Ureter (tissue), 1 donor: ENCODE measurements around the gene PRCP. TPM values are rescaled to one million over a fixed set of nuclear protein-coding genes. Genes with fewer than 3 reads are reported as not detected.
"Not testable (repeated sequence)": the region's sequence is repeated elsewhere in the genome, so short reads cannot be mapped to it uniquely, and the experiment has no call there.

Experiments
- DNase-seq: peaks from one replicate; pipeline ENCODE4 v3.0.0-alpha.2; 2020; ENCODE audit warnings: low spot score
- total RNA-seq: library from RNA; stranded (reverse); gene quantifications from one replicate; pipeline ENCODE4 v1.2.4, GENCODE V29; 2023
- donor health status: DM: yes; HTN: yes; CAD: no.

The PRCP gene
- total RNA-seq, 1 donor from 2014 or later, result 92.6 TPM

DNA sequence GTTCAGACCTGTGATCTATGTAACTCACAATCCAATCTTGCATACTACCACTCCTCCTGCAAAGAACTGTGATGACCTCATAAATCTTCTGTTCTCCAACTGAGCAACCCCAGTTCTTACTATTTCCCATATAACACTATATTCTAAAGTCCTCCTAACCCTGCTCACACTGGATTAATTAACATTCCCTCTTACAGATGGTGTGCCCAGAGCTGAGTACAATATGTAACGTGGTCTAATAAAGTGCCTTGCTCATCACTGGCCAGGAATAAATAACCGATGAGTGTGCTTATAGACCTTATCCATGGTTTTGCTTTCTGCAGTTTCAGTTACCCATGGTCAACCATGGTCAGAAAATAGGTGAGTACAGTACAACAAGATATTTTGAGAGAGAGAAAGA is 28.6 kb downstream of the PRCP start:
- no peak for DNase-seq

DNA sequence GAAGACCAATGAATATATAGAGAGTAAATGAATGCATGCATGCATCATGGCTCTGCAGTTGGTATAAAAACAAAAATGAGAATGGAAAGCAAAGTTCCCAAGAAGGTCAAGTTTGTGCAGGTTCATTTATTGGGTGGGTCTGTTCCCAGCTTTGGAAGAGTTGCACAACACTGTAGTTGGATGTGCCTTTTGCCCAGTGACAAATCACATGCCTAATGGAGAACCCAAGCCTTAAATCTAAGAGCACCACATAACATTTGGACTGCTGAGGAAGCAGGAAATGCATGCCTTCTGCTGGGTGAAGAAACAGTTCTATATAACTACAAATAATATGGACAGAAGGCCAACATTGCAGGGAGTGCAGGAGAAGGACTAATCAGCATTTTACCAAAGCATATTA is 30.6 kb downstream of the PRCP start:
- peak; percentile 54 for DNase-seq

DNA sequence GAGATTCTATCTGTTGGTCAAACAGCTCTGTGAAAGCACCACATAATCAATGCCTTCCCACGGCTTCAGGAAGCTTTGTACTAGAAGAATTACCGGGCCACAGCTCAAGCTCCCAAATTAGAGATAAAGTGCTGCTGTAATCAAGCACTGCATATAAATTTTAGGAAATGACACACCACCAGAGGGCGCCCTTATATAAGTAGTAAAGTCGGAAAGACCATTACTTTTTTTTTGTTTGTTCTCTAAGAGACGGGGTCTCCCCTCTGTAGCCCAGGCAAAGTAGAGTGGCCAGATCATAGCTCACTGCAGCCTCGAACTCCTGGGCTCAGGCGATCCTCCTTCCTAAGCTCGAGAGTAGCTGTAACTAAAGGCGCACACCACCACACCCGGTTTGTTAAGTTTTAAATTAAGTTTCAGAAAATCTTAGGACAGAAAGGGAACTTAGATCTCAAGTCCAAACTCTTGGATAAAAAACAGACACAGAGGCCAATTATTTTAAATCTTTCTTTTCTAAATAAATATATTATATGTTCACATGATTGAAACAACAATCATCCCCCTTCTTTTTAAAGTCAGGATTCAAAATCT is 32.6 kb downstream of the PRCP start:
- DNase-seq, result peak; percentile 88

DNA sequence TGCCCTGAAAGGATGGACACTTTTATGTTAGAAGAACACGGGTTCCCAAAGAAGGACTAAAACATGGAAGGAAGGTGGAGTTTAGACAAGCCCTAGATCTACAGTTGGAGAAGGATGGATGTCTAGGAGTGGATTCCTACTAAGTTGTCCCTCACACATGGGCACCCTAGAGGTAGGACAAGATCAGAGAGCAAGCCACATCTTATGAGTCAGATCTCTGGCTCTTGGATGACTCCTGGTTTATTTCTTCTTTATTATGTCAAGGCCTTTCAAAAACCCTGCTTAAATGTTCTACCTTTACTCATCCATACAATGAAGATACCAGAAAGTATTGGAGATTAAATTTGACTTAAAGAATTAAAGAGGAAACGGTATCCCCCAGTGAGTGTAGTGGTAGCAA is 34.4 kb downstream of the PRCP start:
- no peak for DNase-seq

DNA sequence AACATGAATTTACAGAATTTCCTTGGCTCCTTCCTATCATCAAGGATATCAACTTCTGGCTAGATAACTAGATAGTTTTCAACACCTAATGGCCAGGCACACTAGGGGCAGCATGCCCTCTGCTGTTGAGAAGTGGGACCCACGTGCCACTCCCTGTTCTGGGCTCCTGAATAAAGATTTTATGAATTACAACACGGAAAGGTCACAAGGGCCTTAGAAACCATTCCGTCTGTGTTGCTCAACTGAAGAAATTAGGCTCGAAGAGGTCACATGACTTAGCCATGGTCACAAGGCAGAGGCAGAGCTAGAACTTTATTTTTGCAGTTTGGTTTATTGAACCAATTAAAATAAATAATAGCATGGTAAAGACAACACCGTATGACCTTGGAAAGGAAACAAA is 36.0 kb downstream of the PRCP start:
- peak; percentile 76 for DNase-seq

DNA sequence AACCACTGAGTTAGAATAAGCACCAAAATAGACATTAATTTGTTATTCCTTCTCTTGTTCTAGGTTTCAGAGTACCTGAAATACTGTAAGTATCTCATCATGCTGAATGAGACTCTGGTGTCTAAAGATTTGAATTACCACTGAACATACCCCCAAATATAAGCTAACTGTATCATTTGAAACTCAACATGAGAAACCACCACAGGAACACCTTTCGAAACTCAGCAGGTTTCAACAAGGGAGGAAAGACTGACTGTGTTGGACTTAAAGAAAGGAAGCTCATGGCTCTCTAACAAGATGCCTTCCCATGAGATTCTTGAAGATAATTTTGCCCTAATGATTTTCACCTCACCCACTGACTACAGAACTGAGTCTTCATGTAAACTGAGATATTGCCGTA is 37.0 kb downstream of the PRCP start:
- no peak for DNase-seq

DNA sequence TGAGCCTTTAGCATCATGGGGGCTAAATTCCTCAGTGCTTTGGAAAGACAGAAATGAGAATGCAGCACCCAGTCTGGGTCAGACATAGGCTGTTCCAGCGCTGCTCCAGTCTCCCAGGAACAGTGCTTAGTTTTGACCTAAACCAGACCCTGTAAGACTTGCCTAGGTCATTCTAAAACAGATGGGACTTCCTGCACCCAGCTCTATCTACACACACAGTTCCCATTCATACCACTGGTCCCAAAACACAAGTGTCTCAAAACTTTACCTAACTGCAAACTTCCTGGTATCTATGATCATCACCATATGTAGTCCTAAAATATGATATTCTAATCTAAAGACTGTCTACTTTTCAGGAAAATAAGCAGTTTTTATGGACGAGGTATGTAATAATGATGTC is 37.9 kb downstream of the PRCP start:
- no peak for DNase-seq

DNA sequence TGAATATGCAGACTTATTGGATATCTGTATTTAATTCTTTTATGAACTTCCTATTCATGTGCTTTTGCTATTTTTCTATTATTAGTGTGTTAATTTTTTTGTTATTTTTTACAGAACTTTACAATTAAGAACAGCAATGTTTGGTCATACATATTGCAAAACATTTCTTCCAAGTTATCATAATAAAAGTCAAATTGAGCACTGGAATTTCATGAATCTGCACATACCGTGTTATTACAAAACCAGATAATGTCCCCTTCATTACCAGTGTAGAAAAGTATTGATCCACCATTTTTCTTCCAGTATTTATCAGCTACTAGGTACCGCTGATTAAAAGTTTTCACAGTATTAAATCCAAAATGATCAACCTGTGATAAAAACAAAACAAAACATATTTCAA is 40.5 kb downstream of the PRCP start:
- no peak for DNase-seq

DNA sequence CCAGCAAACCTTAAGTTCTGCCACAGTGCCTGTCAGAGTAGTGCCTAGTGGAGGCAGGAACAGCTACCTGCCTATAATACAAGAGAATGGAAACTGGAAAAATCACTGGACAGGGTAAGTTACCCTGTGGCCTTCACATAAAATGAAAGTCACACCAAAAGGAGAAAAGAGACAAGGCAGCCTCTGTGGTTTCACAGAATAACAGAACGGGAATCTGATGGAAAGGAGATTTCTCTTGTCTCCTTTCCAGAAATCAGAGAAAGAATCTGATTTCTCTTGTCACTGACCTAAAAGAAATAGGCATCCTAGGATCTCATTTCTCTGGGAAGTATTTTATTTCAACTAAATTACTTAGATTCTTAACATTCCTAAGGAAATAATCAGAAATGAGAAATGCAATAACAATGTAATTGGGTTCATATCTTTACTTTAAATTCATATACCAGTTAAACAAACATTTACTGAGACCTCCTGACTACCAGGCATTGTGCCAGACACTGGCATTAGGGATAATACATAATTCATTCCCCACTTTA is 41.6 kb downstream of the PRCP start:
- no peak for DNase-seq

DNA sequence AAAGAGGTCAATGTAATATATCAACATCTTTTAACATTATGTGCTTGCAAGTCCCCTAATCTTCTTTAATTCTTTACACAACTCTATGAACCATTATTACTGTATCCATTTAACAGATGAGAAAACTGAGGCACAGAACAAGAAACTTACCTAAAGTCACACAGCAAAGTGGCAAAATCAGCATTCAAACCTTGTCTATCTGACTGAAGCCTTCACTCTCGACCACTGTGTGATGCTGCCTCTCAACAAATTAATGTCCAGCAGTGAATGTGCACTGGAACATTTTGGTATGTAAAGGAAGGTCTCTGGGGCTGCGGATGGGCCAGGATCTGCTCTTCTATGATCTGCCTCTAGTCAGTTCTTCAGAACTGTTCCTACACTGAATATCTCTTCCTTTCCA is 42.1 kb downstream of the PRCP start:
- DNase-seq, result no peak

DNA sequence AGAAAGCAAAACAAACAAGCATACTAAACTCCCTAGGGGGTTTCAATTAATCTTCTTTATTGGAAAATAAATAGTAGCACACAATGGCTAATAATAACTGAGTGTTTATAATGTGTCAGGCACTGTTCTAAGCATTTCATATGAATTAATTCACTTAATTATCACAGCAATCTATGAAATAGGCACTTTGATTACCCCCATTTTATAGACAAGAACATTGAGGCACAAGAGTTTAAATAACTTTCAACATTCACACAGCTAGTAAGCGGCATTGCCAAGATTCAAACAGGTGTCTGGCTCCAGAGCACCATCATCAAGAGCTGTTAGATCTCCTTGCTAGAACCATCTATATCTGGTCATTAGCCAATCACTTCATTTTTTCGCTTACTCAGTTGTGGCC is 43.1 kb downstream of the PRCP start:
- no peak for DNase-seq

DNA sequence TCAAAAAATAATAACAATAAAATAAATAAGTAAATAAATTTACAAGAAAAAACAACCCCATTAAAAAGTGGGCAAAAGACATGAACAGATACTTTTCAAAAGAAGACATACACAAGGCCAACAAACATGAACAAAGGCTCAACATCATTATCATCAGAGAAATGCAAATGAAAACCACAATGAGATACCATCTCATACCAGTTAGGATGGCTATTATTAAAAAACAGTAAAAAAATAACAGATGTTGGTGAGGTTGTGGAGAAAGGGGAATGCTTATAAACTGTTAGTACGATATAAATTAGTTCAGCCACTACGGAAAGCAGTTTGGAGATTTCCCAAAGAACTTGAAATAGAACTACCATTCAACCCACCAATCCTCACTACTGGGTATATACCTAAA is 44.6 kb downstream of the PRCP start:
- no peak for DNase-seq

DNA sequence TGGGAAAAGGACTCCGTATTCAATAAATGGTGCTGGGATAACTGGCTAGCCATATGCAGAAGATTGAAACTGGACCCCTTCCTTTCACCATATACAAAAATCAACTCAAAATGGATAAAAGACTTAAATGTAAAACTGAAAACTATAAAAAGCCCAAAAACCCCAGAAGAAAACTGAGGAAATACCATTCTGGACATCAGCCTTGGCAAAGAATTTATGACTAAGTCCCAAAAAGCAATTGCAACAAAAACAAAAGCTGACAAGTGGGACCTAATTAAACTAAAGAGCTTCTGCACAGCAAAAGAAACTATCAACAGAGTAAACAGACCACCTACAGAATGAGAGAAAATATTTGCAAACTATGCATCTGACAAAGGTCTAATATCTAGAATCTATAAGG is 45.3 kb downstream of the PRCP start:
- DNase-seq, result not testable (repeated sequence)

DNA sequence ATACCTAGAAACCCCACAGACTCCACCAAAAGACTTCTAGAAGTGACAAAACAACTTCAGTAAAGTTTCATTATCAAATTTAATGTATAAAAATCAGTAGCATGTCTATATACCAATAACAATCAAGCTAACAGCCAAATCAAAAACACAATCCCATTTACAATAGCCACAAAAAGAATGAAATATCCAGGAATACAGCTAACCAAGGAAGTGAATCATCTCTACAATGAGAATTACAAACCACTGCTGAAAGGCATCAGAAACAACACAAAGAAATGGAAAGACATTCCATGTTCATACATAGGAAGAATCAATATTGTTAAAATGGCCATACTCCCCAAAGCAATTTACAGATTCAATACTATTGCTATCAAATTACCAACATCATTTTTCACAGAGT is 46.0 kb downstream of the PRCP start:
- no peak for DNase-seq

DNA sequence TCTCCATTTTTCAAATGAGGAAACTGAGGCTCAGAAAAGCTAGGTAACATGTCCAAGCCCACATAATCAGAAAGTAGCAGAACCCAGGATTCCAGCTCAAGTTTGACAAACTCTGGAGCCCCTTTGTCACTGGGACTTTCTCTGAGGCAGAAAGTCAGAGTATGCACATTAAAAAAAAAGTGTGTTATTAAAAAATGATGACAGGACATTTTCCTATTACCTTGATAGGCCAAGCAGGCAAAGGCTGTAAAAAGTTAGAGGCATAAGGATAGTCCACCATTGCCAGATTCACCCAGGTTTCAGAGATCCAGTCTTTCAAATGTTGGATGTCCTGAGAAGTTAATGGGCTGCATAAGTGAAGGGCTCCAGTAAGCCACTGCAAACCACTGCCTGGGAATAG is 51.4 kb downstream of the PRCP start:
- no peak for DNase-seq

DNA sequence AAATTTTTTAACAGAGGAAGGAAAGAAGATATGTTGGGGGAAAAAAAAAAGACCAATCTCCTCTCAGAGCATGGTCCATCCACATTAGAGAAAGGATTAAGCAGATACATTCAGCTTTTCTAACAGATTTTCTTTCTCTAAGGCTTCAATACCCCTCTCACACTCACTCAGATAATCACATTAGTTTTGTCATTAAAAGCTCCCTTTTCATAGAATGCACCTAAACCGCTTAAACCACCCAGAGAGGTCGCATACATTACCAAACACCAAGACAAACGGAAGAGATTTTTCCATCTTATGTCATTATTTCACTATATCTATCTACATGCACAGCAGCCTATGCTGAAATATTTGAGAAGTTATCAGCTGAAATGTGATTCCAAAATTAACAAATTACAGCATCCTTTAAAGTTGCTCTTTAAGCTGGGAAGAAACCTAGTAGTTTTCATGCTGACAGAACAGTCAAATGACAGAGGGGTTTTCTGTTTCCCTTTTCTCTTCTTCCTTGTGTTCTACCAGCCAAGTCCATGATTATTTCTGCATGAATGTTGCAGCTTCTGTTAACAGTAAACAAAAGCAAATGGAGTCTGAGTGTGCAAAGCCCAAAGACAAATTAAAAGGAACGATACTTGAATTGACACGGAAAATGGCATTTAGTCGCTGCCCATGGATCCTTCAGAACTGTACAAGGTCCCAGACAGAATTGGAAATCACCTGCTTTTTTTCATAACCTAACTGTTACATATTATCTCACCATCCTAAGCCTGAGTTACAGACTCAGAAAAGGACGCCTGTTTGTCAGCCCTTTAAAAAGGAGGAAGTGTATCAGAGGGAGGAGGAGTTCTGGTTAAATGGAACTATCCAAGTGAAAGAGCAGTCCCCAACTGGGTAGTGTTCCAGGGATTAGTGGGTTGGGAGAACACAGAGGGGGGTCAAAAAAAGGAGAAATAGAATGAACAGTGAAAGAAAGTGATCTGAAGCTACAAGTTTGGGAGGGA is 54.6 kb downstream of the PRCP start:
- DNase-seq, result no peak

DNA sequence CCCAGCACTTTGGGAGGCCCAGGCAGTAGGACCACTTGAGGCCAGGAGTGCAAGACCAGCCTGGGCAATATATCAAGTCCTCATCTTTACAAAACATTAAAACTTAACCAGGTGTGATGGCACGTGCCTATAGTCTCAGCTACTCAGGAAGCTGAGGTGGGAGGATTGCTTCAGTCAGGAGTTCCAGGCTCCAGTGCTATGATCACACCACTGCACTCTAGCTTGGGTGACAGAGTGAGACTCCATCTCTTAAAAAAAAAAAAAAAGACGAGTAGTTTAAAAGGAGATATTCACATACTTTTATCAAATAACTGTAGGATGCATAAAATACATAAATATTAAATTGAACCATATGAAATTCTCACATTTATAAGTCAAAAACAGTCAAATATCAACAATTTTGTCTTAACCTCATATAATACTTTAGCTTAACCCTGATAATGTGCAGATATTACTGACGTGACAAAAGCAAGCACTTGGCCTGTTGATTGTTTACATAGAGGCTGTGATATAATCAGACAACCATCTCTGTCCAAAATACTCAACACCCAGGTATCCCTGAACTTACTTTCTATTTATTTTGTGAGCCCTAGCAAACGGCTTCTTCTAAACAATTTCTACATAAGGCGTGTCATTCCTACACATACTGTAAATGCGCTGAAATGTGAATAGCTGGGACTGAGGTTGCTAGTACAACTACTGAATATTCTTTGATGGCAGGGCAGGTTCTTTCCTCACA is 57.0 kb downstream of the PRCP start:
- no peak for DNase-seq

DNA sequence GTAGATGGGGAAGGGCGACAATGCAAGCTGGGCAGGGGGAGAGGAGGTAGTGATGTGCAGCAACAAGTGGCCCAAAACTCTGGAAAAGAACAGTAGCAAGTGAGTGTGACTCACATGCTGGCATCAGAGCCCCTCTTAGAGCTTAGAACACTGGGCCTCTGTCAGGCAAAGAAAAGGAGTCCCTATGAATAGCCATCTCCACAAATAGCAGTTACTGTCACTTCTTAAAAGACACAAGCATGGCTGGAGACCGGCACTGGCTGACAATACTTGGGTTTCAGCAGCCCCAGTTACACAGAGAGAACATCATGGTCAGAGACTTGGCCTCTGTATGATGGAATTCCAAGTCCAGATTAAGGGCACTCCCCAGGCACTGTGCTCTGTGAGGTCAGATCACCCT is 58.2 kb downstream of the PRCP start:
- DNase-seq, result no peak

DNA sequence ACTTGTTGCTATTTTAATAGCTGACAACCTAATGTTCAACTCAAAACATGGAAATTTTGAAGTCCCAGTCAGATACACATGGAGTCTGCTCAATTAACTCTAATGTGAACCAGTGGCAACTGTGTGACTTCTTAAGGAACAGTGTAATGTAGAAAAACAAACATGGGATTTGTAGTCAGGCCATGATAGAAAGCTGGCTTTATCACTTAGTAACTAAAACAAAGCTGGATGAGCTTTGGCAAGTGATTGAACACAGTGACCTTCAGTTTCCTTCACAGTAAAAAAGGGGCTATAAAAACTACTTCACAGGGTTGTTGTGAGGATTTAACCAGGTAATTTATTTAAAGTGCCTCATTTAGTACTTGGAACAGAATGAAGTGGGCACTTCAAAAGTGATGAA is 62.6 kb downstream of the PRCP start:
- DNase-seq, result no peak

DNA sequence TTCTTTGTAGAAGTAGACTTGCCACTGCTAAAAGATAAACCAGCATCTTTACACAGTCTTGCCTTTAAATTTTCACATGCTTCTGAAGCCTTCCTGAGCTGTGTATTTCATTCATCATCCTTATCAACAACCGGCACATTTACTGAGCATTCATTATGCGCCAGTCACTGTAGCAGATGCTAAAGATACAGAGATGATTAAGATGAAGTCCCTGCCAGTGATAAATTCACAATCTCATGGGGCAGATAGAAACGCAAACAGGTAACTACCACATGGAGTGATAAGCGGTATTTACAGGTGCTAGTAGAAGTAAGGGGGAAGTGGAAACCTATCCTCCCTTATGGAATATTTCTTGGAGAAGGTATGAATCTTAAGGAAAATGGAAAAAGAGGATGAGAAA is 67.2 kb downstream of the PRCP start:
- DNase-seq, result no peak

DNA sequence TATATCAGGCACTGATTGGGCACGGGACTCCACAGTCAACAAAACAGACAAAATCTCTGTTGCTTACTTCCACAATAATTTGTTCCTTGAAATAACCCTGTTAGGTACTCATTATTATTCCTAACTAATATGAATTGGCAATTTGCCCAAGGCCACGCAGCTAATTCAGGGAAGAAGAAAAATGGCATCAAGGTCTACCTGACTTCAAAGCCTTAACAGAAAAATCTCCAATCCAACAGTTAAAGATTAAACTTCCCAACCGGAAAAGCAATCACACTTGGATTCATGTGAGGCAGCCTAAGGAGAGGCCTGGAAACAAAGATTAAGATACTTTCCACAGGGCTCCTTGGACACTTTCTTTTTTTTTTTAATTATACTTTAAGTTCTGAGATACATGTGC is 68.9 kb downstream of the PRCP start:
- no peak for DNase-seq

DNA sequence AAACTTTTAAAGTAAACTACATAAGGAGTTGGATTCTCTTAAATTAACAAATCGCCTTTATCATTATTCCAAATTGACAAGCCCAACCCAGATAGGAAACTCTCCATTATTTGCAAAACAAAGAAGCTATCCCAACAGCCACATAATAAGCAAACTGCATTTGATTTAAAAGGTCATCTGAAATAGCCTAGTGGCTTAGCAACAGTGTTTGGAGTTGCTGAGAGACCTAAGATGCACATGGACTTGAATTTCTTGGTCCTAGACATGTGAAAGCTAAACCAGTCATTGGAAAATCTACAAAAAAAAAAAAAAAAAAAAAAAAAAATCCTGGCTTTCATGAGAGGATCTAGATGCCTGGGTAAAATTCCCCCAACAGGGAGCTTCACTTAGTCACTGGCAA is 69.5 kb downstream of the PRCP start:
- DNase-seq, result no peak
